A549 (cell line): ENCODE results near the gene MPPED2. TPM values are rescaled to one million over a fixed set of nuclear protein-coding genes. Genes with fewer than 3 reads are reported as not detected.

ENCODE experiments used
- ATAC-seq, 2 experiments: fragments of 200-7000 bp in 1 of 2; fragments of >200 bp in 1 of 2; cut with Nextera tagmentation in 1 of 2; cut with Tn5 transposase in 1 of 2; 3 replicates each; pipeline versions ENCODE4 v1.8.0 to v1.9.1; 2018 to 2020; ENCODE audit warnings: mild to moderate bottlenecking in 1 of 2, moderate library complexity in 1 of 2
- CTCF ChIA-PET: fragments of 300-600 bp; sonication (Branson Sonifier 250); formaldehyde crosslinking; extraction: SDS; loops from one replicate; lab custom pipeline; 2021; ENCODE audit warnings: antibody characterized with exemption, inconsistent platforms; lab: Yijun Ruan, JAX
- POLR2A ChIA-PET: fragments of 350-600 bp; formaldehyde crosslinking; extraction: SDS; loops from one replicate; lab custom pipeline; 2021; ENCODE audit warnings: antibody characterized with exemption, inconsistent platforms; lab: Yijun Ruan, JAX
- DNase-seq, 2 experiments: peaks; one replicate each; pipeline versions ENCODE4 v3.0.0 to v3.0.0-alpha.2; 2011 to 2016; ENCODE audit warnings: low read depth in 1 of 2, low spot score in 1 of 2
- FAIRE-seq: peaks from 2 replicates; lab custom pipeline; 2011; peaks lifted over from hg19 to GRCh38; lab: Jason Lieb, UNC
- H3K27ac ChIP-seq, 2 experiments: fragments of >200 bp; sonication (Bioruptor Twin); formaldehyde crosslinking; 3 replicates each; pipeline ENCODE4 v1.5.1; 2016 to 2017
- H3K4me1 ChIP-seq: fragments of >200 bp; sonication (Bioruptor Twin); formaldehyde crosslinking; 3 replicates; pipeline ENCODE4 v1.6.1; 2016
- H3K4me2 ChIP-seq: fragments of >200 bp; sonication (Bioruptor Twin); formaldehyde crosslinking; 3 replicates; pipeline ENCODE4 v1.6.1; 2016
- H3K4me3 ChIP-seq: fragments of >200 bp; sonication (Bioruptor Twin); formaldehyde crosslinking; 3 replicates; pipeline ENCODE4 v1.5.1; 2016
- H3K9me3 ChIP-seq: fragments of >200 bp; sonication (Bioruptor Twin); formaldehyde crosslinking; 3 replicates; pipeline ENCODE4 v1.6.1; 2016
- BCL3 ChIP-seq: fragments of >200 bp; sonication (Bioruptor Twin); formaldehyde crosslinking; IDR thresholded peaks from 3 replicates; pipeline ENCODE4 v1.6.1; 2016
- BHLHE40 ChIP-seq: IDR thresholded peaks from 2 replicates; pipeline ENCODE4 v1.6.1; 2012; ENCODE audit warnings: low read depth, low read length, inconsistent platforms
- CBX8 ChIP-seq: fragments of 200-600 bp; sonication (generic); IDR thresholded peaks from 2 replicates; pipeline ENCODE4 v1.6.1; 2016
- ESRRA ChIP-seq: fragments of 150-350 bp; IDR thresholded peaks from 2 replicates; pipeline ENCODE4 v1.6.1; 2014; ENCODE audit warnings: mild to moderate bottlenecking, low read length, borderline replicate concordance
- FOSL2 ChIP-seq, 2 experiments: fragments of 450-650 bp in 1 of 2; fragments of >200 bp in 1 of 2; sonication (Bioruptor Twin) in 1 of 2; formaldehyde crosslinking; IDR thresholded peaks; 2 replicates each; pipeline versions ENCODE4 v1.5.0 to v1.6.1; 2016 to 2020; ENCODE audit warnings: mild to moderate bottlenecking in 1 of 2, moderate library complexity in 1 of 2
- FOXS1 ChIP-seq: fragments of 250-450 bp; sonication (Bioruptor Pico); IDR thresholded peaks from 2 replicates; pipeline ENCODE4 v1.5.0; 2020; ENCODE audit warnings: mild to moderate bottlenecking, moderate library complexity
- GATA3 ChIP-seq: IDR thresholded peaks from 2 replicates; pipeline ENCODE4 v1.6.1; 2012; ENCODE audit warnings: borderline replicate concordance
- JUN ChIP-seq, 2 experiments: fragments of >200 bp; sonication (Bioruptor Twin); formaldehyde crosslinking; IDR thresholded peaks; 2 replicates in 1 of 2; 3 replicates in 1 of 2; pipeline ENCODE4 v1.6.1; 2016 to 2017
- MYC ChIP-seq: IDR thresholded peaks from 2 replicates; pipeline ENCODE4 v1.6.1; 2012; ENCODE audit warnings: mild to moderate bottlenecking, inconsistent platforms, low read length, improper control_type of control experiment, borderline replicate concordance
- NFE2L2 ChIP-seq: fragments of 150-350 bp; conservative IDR thresholded peaks from 2 replicates; pipeline ENCODE4 v1.6.1; 2014; ENCODE audit warnings: low read length
- POLR2A ChIP-seq: IDR thresholded peaks from 2 replicates; pipeline ENCODE4 v1.6.1; 2012; ENCODE audit warnings: mild to moderate bottlenecking, low read length
- RARB ChIP-seq: fragments of 250-450 bp; sonication (Bioruptor Pico); IDR thresholded peaks from 2 replicates; pipeline ENCODE4 v1.8.0; 2021; ENCODE audit warnings: mild to moderate bottlenecking, moderate library complexity
- RCOR1 ChIP-seq: fragments of 150-350 bp; IDR thresholded peaks from 2 replicates; pipeline ENCODE4 v1.6.1; 2014; ENCODE audit warnings: antibody characterized with exemption, low read length, low read depth
- RFX5 ChIP-seq: fragments of 450-650 bp; IDR thresholded peaks from 2 replicates; pipeline ENCODE4 v1.7.1; 2014; ENCODE audit warnings: antibody characterized with exemption, mild to moderate bottlenecking, moderate library complexity
- TFCP2L1 ChIP-seq: fragments of 250-450 bp; sonication (Bioruptor Pico); IDR thresholded peaks from 2 replicates; pipeline ENCODE4 v1.5.0; 2021; ENCODE audit warnings: mild to moderate bottlenecking
- ZFP36 ChIP-seq: fragments of 450-650 bp; IDR thresholded peaks from 2 replicates; pipeline ENCODE4 v1.6.1; 2014; ENCODE audit warnings: borderline replicate concordance; ENCODE audit not compliant: partially characterized antibody
- WGBS: methylation state at CpG from one replicate; pipeline ENCODE4 v1.1.6; 2017; ENCODE audit errors: missing lambda C conversion rate; 5-methylcytosine and 5-hydroxymethylcytosine counted together
- polyA plus RNA-seq, 4 experiments: library from polyadenylated mRNA; depleted of rRNA in 3 of 4; stranded (reverse); fragments of >200 nt; fragmentation: RNase III in 1 of 4; extraction: RNeasy Plus Mini Kit Qiagen cat#74134 plus additional on column Dnase treatment in 1 of 4; gene quantifications; 2 replicates in 3 of 4; 3 replicates in 1 of 4; pipeline ENCODE4 v1.2.3, GENCODE V29; 2011 to 2017
- TF ChIP-seq, protein P1 (sequence below): fragments of 200-600 bp; sonication (generic); IDR thresholded peaks from 2 replicates; pipeline ENCODE4 v1.6.1; 2016; ENCODE audit warnings: antibody characterized with exemption, mild to moderate bottlenecking, moderate library complexity

The MPPED2 gene
- polyA plus RNA-seq, 2 of the 4 experiments (the other 2 are of a cell fraction), result not detected

DNA sequence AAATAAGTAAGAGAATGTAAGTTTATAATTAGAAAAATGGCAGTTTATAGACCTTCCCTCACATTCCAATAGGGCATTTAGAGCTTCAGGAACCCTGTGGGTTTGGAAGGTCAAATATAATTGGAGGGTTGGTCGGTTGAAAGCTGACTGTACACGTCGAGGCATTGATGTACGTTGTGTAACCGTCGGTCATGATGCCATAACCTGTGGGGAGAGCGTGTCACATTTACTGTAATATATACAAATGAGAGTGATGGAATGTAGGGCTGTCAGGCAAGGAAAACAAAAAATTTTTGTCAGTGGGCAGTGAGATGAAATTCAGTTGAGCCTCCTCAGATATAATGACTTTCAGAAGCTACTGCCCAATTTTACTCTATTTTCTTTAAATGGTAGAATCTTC, 174.8 kb downstream of the MPPED2 start:
- DNase-seq, result no peak
- no peak for TF ChIP-seq MYC
- no peaks in the 10 kb centered on the region for H3K4me1 ChIP-seq
- H3K27ac ChIP-seq, result no peak overlapping the region
- ChIA-PET CTCF (no interaction called here), POLR2A (no interaction called here)
- 17% methylated on average over 7 of the region's 7 CpGs for WGBS
- FAIRE-seq, result no peak
- no peak overlapping the region for H3K4me2 ChIP-seq
- no peak for ATAC-seq
- no peak overlapping the region for H3K4me3 ChIP-seq
- no peaks in the 10 kb centered on the region for H3K9me3 ChIP-seq

- FAIRE-seq, result no peak
- H3K27ac ChIP-seq, result no peak overlapping the region
- no peaks in the 10 kb centered on the region for H3K9me3 ChIP-seq
- H3K4me1 ChIP-seq, result no peaks in the 10 kb centered on the region
- WGBS, result 25% methylated on average over 13 of the region's 13 CpGs
- DNase-seq, result no peak
- H3K4me2 ChIP-seq, result no peak overlapping the region
- TF ChIP-seq BCL3, result no peak
- no peak for ATAC-seq
- ChIA-PET POLR2A (no interaction called here), CTCF (no interaction called here)
- H3K4me3 ChIP-seq, result no peak overlapping the region
Observed at GRCh38 chr11:30406978-30407762, 179.0 kb downstream of the MPPED2 start.

DNA sequence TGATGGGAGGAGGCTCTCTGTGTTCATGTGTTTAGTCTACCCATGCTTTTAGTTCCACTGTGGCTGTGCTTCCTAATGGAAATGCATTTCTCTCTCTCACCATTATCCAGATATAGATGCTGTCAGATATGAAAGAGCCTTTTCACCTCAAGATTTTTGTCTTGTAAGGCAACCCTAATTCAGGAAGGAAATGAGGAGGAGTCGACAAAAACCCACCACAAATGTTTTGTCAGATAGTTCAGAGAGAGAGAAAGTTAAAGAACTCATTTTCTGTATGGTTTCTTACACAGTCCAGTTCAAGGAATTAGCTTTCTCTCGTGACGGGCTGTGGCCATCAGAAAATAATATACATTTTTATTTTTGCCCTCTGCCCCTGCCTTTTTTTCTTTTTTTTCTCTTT, 180.8 kb downstream of the MPPED2 start:
- FAIRE-seq (no peak), DNase-seq (no peak), ATAC-seq (no peak)
- Histone ChIP-seq H3K4me3 (no peak overlapping the region), H3K9me3 (no peaks in the 10 kb centered on the region), H3K4me2 (no peak overlapping the region), H3K27ac (no peak overlapping the region), H3K4me1 (no peaks in the 10 kb centered on the region)
- 0% methylated on average over 3 of the region's 3 CpGs for WGBS
- ChIA-PET POLR2A (no interaction called here), CTCF (no interaction called here)
- TF ChIP-seq POLR2A, result no peak
- no peak for TF ChIP-seq TFCP2L1 (CRISPR knock-in tag)
- no peak for TF ChIP-seq NFE2L2
- no peak for TF ChIP-seq FOXS1 (CRISPR knock-in tag)
- TF ChIP-seq JUN (IDR thresholded peaks at IDR 0.05), result no peak
- no peak for TF ChIP-seq RFX5
- TF ChIP-seq BHLHE40, result no peak
- TF ChIP-seq ZFP36, result no peak
- no peak for TF ChIP-seq RARB (CRISPR knock-in tag)
- TF ChIP-seq FOSL2 (IDR thresholded peaks at IDR 0.05), result no peak
- no peak for TF ChIP-seq FOSL2 (CRISPR knock-in tag; IDR thresholded peaks at IDR 0.05)
- no peak for TF ChIP-seq CBX8

DNA sequence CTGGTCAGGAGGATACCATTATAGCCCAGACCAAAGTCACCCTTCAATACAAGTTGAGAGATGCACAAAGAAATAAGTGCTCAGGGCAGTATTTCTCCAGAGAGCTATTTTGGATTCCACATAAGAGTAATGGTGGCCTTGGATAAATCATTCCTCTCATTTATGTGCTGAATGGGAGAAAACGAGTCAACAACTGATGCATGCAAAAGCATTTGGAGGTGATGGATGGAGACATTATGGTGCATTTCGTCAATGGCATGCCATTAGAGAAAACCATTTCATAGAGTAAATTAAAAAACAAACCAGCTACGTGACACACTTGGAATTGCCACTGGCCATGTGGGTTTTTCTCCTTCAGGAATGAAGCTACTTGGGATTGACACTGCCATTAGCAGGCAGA, 182.0 kb downstream of the MPPED2 start:
- ChIA-PET POLR2A (no interaction called here), CTCF (interaction anchor here (1.1 kb wide), 1 partner anchor 14 kb away, joined by 3 read pairs; no protein-coding TSS in a partner anchor)
- DNase-seq, result no peak
- Histone ChIP-seq H3K4me3 (no peak overlapping the region), H3K9me3 (no peaks in the 10 kb centered on the region), H3K27ac (no peak overlapping the region), H3K4me1 (no peaks in the 10 kb centered on the region), H3K4me2 (no peak overlapping the region)
- TF ChIP-seq FOXS1 (CRISPR knock-in tag), result no peak
- no peak for TF ChIP-seq ZFP36
- no peak for TF ChIP-seq ESRRA
- no peak for TF ChIP-seq GATA3
- 1% methylated on average over 3 of the region's 3 CpGs for WGBS
- no peak for ATAC-seq
- no peak for FAIRE-seq

DNA sequence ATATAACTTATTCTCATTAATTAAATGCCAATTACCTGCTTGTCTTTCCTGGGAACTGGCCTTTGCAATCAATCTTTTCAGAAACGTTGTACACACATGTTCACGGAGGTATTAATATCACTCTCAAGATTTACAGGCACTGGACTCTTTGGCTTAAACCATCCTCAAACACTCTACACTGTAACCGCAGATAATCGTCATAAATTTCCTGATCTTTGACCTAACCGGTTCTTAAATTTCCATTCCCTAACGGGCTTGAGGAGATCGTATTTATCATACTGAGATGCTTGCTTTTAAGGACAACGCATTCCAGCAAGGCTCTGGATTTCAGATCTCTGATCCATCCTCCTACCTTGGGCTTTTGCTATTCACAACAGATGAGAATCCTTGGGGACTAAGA, 190.4 kb downstream of the MPPED2 start:
- POLR2A ChIA-PET, result no interaction called here
- H3K27ac ChIP-seq, result no peak overlapping the region
- no peaks in the 10 kb centered on the region for H3K9me3 ChIP-seq
- ATAC-seq, result no peak
- WGBS, result 7% methylated on average over 8 of the region's 8 CpGs
- TF ChIP-seq, protein P1, sequence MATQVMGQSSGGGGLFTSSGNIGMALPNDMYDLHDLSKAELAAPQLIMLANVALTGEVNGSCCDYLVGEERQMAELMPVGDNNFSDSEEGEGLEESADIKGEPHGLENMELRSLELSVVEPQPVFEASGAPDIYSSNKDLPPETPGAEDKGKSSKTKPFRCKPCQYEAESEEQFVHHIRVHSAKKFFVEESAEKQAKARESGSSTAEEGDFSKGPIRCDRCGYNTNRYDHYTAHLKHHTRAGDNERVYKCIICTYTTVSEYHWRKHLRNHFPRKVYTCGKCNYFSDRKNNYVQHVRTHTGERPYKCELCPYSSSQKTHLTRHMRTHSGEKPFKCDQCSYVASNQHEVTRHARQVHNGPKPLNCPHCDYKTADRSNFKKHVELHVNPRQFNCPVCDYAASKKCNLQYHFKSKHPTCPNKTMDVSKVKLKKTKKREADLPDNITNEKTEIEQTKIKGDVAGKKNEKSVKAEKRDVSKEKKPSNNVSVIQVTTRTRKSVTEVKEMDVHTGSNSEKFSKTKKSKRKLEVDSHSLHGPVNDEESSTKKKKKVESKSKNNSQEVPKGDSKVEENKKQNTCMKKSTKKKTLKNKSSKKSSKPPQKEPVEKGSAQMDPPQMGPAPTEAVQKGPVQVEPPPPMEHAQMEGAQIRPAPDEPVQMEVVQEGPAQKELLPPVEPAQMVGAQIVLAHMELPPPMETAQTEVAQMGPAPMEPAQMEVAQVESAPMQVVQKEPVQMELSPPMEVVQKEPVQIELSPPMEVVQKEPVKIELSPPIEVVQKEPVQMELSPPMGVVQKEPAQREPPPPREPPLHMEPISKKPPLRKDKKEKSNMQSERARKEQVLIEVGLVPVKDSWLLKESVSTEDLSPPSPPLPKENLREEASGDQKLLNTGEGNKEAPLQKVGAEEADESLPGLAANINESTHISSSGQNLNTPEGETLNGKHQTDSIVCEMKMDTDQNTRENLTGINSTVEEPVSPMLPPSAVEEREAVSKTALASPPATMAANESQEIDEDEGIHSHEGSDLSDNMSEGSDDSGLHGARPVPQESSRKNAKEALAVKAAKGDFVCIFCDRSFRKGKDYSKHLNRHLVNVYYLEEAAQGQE, result no peak
- no peak for TF ChIP-seq RCOR1
- H3K4me2 ChIP-seq, result no peak overlapping the region
- no peak for DNase-seq
- CTCF ChIA-PET, result no interaction called here
- H3K4me1 ChIP-seq, result no peaks in the 10 kb centered on the region
- no peak for FAIRE-seq
- no peak overlapping the region for H3K4me3 ChIP-seq
